HCT116 (cell line): ENCODE results near the gene TNFRSF6B. TPM values are rescaled to one million over a fixed set of nuclear protein-coding genes. Genes with fewer than 3 reads are reported as not detected.

ENCODE experiments used
- ATAC-seq: fragments of 200-7000 bp; cut with Tn5 transposase; 2 replicates; pipeline ENCODE4 v1.9.1; 2020; ENCODE audit warnings: mild to moderate bottlenecking, moderate library complexity
- BruUV-seq: library from RNA; stranded (reverse); fragments of 400-500 nt; replicated peaks from 2 replicates; lab custom pipeline; 2021; lab: Mats Ljungman, UMichigan
- CTCF ChIA-PET: fragments of 300-600 bp; sonication (Branson Sonifier 250); formaldehyde crosslinking; loops from one replicate; lab custom pipeline; 2021; ENCODE audit warnings: antibody characterized with exemption; lab: Charles Lee
- POLR2A ChIA-PET: fragments of 300-600, 350-600 bp; sonication (Branson Sonifier 250); formaldehyde crosslinking; loops from one replicate; lab custom pipeline; 2021; ENCODE audit warnings: antibody characterized with exemption; lab: Charles Lee
- RAD21 ChIA-PET, 2 experiments: fragments of 300-600 bp; sonication (Branson Sonifier 250); formaldehyde crosslinking; loops; one replicate each; lab custom pipeline; 2023; ENCODE audit warnings: low total read pairs in 2 of 2; ENCODE audit not compliant: uncharacterized antibody in 2 of 2, unreplicated experiment in 2 of 2, low non-redundant PET in 1 of 2; lab: Charles Lee
- DNase-seq: peaks from one replicate; pipeline ENCODE4 v3.0.0-alpha.2; 2010; ENCODE audit warnings: low read depth, low spot score
- H2AFZ ChIP-seq: fragments of 200-600 bp; shearing (Covaris generic), sonication (generic); 2 replicates; pipeline ENCODE4 v1.6.1; 2017; ENCODE audit warnings: low read depth, mixed run types, mixed read lengths, antibody characterized with exemption, low read length; ENCODE audit not compliant: poor library complexity, severe bottlenecking
- H3K27ac ChIP-seq: 2 replicates; pipeline ENCODE4 v1.5.1; 2012; ENCODE audit warnings: low read depth, low read length
- H3K27me3 ChIP-seq: fragments of 200-600 bp; sonication (generic); 2 replicates; pipeline ENCODE4 v1.6.1; 2016; ENCODE audit warnings: mixed run types, low read length, mixed read lengths; ENCODE audit not compliant: insufficient read depth
- H3K36me3 ChIP-seq, 2 experiments: fragments of 200-500 bp in 1 of 2; fragments of 200-600 bp in 1 of 2; sonication (Bioruptor generic) in 1 of 2; sonication (generic) in 1 of 2; 2 replicates each; pipeline versions ENCODE4 v1.5.1 to v1.6.1; 2014 to 2016; ENCODE audit warnings: low read length in 2 of 2, inconsistent platforms in 1 of 2, mixed read lengths in 1 of 2, mixed run types in 1 of 2; ENCODE audit not compliant: insufficient read depth in 2 of 2, control insufficient read depth in 1 of 2
- H3K4me1 ChIP-seq, 2 experiments: fragments of 200-600 bp in 1 of 2; sonication (generic) in 1 of 2; 2 replicates each; pipeline versions ENCODE4 v1.5.1 to v1.6.1; 2012 to 2017; ENCODE audit warnings: low read length in 2 of 2, inconsistent platforms in 1 of 2, mild to moderate bottlenecking in 1 of 2, mixed read lengths in 1 of 2, mixed run types in 1 of 2, moderate library complexity in 1 of 2; ENCODE audit not compliant: insufficient read depth in 2 of 2, control insufficient read depth in 1 of 2
- H3K4me2 ChIP-seq: fragments of 200-600 bp; sonication (generic); 2 replicates; pipeline ENCODE4 v1.6.1; 2017; ENCODE audit warnings: mixed run types, low read length, mixed read lengths
- H3K4me3 ChIP-seq, 2 experiments: fragments of 200-600 bp in 1 of 2; sonication (generic) in 1 of 2; replicated peaks in 1 of 2; 2 replicates each; pipeline ENCODE4 v1.5.1; 2011 to 2016; ENCODE audit warnings: low read length in 2 of 2, control low read depth in 1 of 2, low read depth in 1 of 2, mild to moderate bottlenecking in 1 of 2, mixed read lengths in 1 of 2, mixed run types in 1 of 2
- H3K79me2 ChIP-seq: fragments of 200-600 bp; sonication (generic); 2 replicates; pipeline ENCODE4 v1.6.1; 2017; ENCODE audit warnings: mild to moderate bottlenecking, mixed run types, low read length, moderate library complexity, mixed read lengths; ENCODE audit not compliant: insufficient read depth
- H3K9ac ChIP-seq: fragments of 200-600 bp; sonication (generic); 2 replicates; pipeline ENCODE4 v1.6.1; 2016; ENCODE audit warnings: low read length, mixed read lengths
- H3K9me2 ChIP-seq: fragments of 200-600 bp; sonication (generic), shearing (Covaris generic); 2 replicates; pipeline ENCODE4 v1.6.1; 2017; ENCODE audit warnings: mixed run types, mild to moderate bottlenecking, moderate library complexity; ENCODE audit not compliant: insufficient read depth
- H3K9me3 ChIP-seq, 2 experiments: fragments of 200-500 bp in 1 of 2; fragments of 200-600 bp in 1 of 2; sonication (Bioruptor generic) in 1 of 2; sonication (generic) in 1 of 2; 2 replicates each; pipeline ENCODE4 v1.6.1; 2014 to 2017; ENCODE audit warnings: low read length in 2 of 2, mixed read lengths in 2 of 2, inconsistent platforms in 1 of 2, low read depth in 1 of 2, mild to moderate bottlenecking in 1 of 2, mixed run types in 1 of 2, moderate library complexity in 1 of 2; ENCODE audit not compliant: control insufficient read depth in 1 of 2, insufficient read depth in 1 of 2
- H4K20me1 ChIP-seq: fragments of 200-600 bp; sonication (generic), shearing (Covaris generic); 2 replicates; pipeline ENCODE4 v1.6.1; 2017; ENCODE audit warnings: mixed run types, mild to moderate bottlenecking, moderate library complexity; ENCODE audit not compliant: insufficient read depth
- ELF1 ChIP-seq: IDR thresholded peaks from 2 replicates; pipeline ENCODE4 v1.6.1; 2012; ENCODE audit warnings: low read depth, borderline replicate concordance
- EZH2 ChIP-seq: fragments of 200-600 bp; sonication (generic); IDR thresholded peaks from 2 replicates; pipeline ENCODE4 v1.6.1; 2017; ENCODE audit warnings: antibody characterized with exemption, mixed run types
- EZH2phosphoT487 ChIP-seq: fragments of 200-600 bp; IDR thresholded peaks from 2 replicates; pipeline ENCODE4 v1.6.1; 2018; ENCODE audit warnings: antibody characterized with exemption, borderline replicate concordance
- POLR2AphosphoS5 ChIP-seq: IDR thresholded peaks from 2 replicates; pipeline ENCODE4 v1.6.1; 2011; ENCODE audit warnings: mild to moderate bottlenecking, low read depth, low read length, moderate library complexity
- SIN3A ChIP-seq: IDR thresholded peaks from 2 replicates; pipeline ENCODE4 v1.6.1; 2012; ENCODE audit warnings: low read depth
- SP1 ChIP-seq: IDR thresholded peaks from 2 replicates; pipeline ENCODE4 v1.6.1; 2012; ENCODE audit warnings: low read depth
- TCF7L2 ChIP-seq: IDR thresholded peaks from 2 replicates; pipeline ENCODE4 v1.7.0; 2011; ENCODE audit warnings: borderline replicate concordance, inconsistent platforms; ENCODE audit not compliant: insufficient read depth, insufficient read length; ENCODE audit errors: extremely low read depth
- YY1 ChIP-seq: IDR thresholded peaks from 2 replicates; pipeline ENCODE4 v1.6.1; 2011; ENCODE audit warnings: low read length, low read depth, moderate library complexity, mild to moderate bottlenecking; ENCODE audit not compliant: insufficient replicate concordance; ENCODE audit errors: extremely low read depth
- ZFX ChIP-seq: fragments of 450-650 bp; IDR thresholded peaks from 2 replicates; pipeline ENCODE4 v1.6.1; 2017
- ZNF274 ChIP-seq: fragments of 200-500 bp; sonication (Bioruptor generic); IDR thresholded peaks from 2 replicates; pipeline ENCODE4 v1.6.1; 2014; ENCODE audit warnings: mild to moderate bottlenecking, low read depth, low read length, inconsistent platforms
- intact Hi-C: fragments of 100-400 bp; cut with micrococcal nuclease; formaldehyde crosslinking; loops from 2 replicates; pipeline ENCODE4 v1.10.0; 2022
- total RNA-seq: library from RNA; stranded (reverse); gene quantifications from one replicate; pipeline ENCODE4 v1.2.1, GENCODE V29; 2021; ENCODE audit not compliant: unreplicated experiment
- TF ChIP-seq, protein P1 (sequence below): IDR thresholded peaks from 2 replicates; pipeline ENCODE4 v1.6.1; 2012
- TF ChIP-seq, protein P2 (sequence below): IDR thresholded peaks from 2 replicates; pipeline ENCODE4 v1.6.1; 2011; ENCODE audit warnings: mild to moderate bottlenecking, low read length, moderate library complexity; ENCODE audit not compliant: insufficient replicate concordance; ENCODE audit errors: extremely low read depth
- TF ChIP-seq, protein P3 (sequence below): IDR thresholded peaks from 2 replicates; pipeline ENCODE4 v1.6.1; 2012; ENCODE audit warnings: low read depth
- TF ChIP-seq, protein P4 (sequence below), 3 experiments: fragments of 200-600 bp in 1 of 3; sonication (generic) in 1 of 3; IDR thresholded peaks in 2 of 3; conservative IDR thresholded peaks in 1 of 3; 2 replicates each; pipeline ENCODE4 v1.5.1; 2012 to 2017; ENCODE audit warnings: low read depth in 2 of 3, low read length in 2 of 3, antibody characterized with exemption in 1 of 3, borderline replicate concordance in 1 of 3, control low read depth in 1 of 3, mild to moderate bottlenecking in 1 of 3, mixed read lengths in 1 of 3, mixed run types in 1 of 3, moderate library complexity in 1 of 3; ENCODE audit not compliant: insufficient read depth in 1 of 3

Gene TNFRSF6B
- total RNA-seq, 1 experiment from 2014 or later, result 147 TPM

DNA sequence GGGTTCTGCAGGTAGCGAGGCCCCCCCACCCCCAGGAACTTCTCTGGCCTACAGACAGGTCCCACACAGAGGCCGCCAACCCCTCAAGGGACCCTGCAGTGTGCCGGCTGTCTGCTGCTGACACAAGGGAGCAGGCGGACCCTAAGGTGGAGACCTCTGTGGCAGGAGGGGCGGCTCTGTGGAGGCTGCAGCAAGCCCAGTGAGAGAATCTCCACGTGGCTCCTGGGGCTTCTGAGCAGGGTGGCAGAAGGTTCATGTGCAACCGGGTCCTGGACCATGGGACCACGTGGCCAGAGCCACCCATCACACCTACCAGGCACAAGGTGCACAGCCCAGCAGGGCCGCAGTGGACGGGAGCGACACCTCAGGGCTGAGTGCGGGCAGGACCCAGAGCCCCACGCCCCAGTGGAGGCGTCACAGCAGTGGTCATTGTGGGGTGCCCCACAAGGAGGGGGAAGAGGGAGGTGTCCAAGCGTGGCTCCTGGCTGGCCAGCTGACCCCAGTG is 7.1 kb downstream of the TNFRSF6B start (continued):
- TF ChIP-seq YY1 (no peak), SP1 (no peak)

DNA sequence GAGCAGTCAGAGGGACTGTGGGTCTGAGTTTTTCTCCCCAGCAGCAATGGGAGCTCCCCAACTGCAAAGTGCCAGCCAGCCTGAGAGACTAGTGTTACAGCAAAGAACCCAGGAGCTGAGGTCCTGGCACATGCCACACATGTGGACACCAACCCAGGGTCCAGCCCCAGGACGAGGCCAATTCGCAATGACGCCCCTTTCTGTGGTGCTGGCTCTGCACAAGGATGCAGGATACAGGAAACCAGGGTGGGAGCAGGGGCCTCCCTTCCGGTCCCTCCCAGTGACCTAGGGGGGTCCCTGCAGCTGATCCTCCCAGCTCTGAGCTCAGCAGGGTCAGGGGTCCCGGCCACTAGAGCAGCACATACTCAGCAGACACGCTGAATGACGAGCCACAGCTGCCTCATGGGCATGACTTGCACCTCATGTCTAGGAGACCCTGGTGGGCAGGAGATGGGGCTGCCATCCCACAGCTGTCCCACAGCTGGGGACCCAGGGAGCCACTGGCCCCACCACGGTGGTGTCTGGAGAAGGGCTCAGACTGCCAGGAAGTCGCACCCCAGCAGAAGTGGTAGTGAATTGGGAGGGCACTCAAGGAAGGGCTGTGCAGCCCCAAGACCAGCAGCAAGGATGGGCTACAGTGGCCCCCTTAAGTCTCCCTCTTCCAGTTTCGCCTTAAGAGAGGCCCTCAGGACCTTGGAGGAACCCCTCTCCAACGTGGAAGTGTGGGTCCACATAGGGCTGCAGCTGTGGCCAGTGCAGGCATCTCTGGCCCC is 7.7 kb downstream of the TNFRSF6B start:
- Histone ChIP-seq H3K79me2 (peaks cover 41% of the 10 kb centered on the region), H2AFZ (no peak overlapping the region), H3K4me1 (peaks cover 18 to 56% of the 10 kb centered on the region in 2 experiments)
- TF ChIP-seq ZFX, result no peak
- no peak for TF ChIP-seq SIN3A
- no peak for TF ChIP-seq TCF7L2
- TF ChIP-seq, protein P1, sequence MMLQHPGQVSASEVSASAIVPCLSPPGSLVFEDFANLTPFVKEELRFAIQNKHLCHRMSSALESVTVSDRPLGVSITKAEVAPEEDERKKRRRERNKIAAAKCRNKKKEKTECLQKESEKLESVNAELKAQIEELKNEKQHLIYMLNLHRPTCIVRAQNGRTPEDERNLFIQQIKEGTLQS, result no peak
- no peak for TF ChIP-seq ELF1
- TF ChIP-seq, protein P2, sequence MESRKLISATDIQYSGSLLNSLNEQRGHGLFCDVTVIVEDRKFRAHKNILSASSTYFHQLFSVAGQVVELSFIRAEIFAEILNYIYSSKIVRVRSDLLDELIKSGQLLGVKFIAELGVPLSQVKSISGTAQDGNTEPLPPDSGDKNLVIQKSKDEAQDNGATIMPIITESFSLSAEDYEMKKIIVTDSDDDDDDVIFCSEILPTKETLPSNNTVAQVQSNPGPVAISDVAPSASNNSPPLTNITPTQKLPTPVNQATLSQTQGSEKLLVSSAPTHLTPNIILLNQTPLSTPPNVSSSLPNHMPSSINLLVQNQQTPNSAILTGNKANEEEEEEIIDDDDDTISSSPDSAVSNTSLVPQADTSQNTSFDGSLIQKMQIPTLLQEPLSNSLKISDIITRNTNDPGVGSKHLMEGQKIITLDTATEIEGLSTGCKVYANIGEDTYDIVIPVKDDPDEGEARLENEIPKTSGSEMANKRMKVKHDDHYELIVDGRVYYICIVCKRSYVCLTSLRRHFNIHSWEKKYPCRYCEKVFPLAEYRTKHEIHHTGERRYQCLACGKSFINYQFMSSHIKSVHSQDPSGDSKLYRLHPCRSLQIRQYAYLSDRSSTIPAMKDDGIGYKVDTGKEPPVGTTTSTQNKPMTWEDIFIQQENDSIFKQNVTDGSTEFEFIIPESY, result no peak
- TF ChIP-seq POLR2AphosphoS5, result no peak
- no peak for TF ChIP-seq ZNF274
- TF ChIP-seq, protein P3, sequence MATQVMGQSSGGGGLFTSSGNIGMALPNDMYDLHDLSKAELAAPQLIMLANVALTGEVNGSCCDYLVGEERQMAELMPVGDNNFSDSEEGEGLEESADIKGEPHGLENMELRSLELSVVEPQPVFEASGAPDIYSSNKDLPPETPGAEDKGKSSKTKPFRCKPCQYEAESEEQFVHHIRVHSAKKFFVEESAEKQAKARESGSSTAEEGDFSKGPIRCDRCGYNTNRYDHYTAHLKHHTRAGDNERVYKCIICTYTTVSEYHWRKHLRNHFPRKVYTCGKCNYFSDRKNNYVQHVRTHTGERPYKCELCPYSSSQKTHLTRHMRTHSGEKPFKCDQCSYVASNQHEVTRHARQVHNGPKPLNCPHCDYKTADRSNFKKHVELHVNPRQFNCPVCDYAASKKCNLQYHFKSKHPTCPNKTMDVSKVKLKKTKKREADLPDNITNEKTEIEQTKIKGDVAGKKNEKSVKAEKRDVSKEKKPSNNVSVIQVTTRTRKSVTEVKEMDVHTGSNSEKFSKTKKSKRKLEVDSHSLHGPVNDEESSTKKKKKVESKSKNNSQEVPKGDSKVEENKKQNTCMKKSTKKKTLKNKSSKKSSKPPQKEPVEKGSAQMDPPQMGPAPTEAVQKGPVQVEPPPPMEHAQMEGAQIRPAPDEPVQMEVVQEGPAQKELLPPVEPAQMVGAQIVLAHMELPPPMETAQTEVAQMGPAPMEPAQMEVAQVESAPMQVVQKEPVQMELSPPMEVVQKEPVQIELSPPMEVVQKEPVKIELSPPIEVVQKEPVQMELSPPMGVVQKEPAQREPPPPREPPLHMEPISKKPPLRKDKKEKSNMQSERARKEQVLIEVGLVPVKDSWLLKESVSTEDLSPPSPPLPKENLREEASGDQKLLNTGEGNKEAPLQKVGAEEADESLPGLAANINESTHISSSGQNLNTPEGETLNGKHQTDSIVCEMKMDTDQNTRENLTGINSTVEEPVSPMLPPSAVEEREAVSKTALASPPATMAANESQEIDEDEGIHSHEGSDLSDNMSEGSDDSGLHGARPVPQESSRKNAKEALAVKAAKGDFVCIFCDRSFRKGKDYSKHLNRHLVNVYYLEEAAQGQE, result no peak
- TF ChIP-seq, protein P4, sequence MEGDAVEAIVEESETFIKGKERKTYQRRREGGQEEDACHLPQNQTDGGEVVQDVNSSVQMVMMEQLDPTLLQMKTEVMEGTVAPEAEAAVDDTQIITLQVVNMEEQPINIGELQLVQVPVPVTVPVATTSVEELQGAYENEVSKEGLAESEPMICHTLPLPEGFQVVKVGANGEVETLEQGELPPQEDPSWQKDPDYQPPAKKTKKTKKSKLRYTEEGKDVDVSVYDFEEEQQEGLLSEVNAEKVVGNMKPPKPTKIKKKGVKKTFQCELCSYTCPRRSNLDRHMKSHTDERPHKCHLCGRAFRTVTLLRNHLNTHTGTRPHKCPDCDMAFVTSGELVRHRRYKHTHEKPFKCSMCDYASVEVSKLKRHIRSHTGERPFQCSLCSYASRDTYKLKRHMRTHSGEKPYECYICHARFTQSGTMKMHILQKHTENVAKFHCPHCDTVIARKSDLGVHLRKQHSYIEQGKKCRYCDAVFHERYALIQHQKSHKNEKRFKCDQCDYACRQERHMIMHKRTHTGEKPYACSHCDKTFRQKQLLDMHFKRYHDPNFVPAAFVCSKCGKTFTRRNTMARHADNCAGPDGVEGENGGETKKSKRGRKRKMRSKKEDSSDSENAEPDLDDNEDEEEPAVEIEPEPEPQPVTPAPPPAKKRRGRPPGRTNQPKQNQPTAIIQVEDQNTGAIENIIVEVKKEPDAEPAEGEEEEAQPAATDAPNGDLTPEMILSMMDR (IDR thresholded peaks at IDR 0.05 in 2 of 3, conservative IDR thresholded peaks at IDR 0.05 in 1 of 3; ENCODE audit: borderline replicate concordance in 1 of 3, insufficient read depth in 1 of 3, low read depth in 2 of 3, low read length in 2 of 3), result no peak
- TF ChIP-seq EZH2phosphoT487, result no peak
- no peak for TF ChIP-seq YY1
- no peak for TF ChIP-seq EZH2

More for the DNA sequence above, 7.7 kb downstream of the TNFRSF6B start:
- Histone ChIP-seq H4K20me1 (no peaks in the 10 kb centered on the region), H3K27ac (no peak overlapping the region; the same call in 1 of the 2 replicates), H3K27me3 (no peaks in the 10 kb centered on the region), H3K9me2 (no peaks in the 10 kb centered on the region), H3K36me3 (peaks cover 7 to 28% of the 10 kb centered on the region in 2 experiments; a peak in 3 of 4 replicates), H3K4me3 (no peak overlapping the region), H3K4me2 (no peak overlapping the region), H3K9ac (no peak overlapping the region), H3K9me3 (no peaks in the 10 kb centered on the region)
- intact Hi-C loops, result loop anchor here (10.0 kb wide), 1 partner anchor 351 kb away; no protein-coding TSS in a partner anchor
- ChIA-PET POLR2A (no interaction called here), RAD21 (no interaction called here), CTCF (no interaction called here)
- DNase-seq (no peak), ATAC-seq (no peak)
- BruUV-seq, result no TSS peak
